GM13977 (cell line): ENCODE measurements around the gene MTARC2.

Experiments
- DNase-seq: peaks from one replicate; pipeline ENCODE4 v3.0.0; 2012; ENCODE audit warnings: low spot score
- in situ Hi-C: fragments of 300-500 bp; cut with MboI; formaldehyde crosslinking; loops from one replicate; pipeline ENCODE4 v1.12.0; 2022; ENCODE audit warnings: low sequenced_read_pairs, low pct_unique_long_range_greater_than_20kb, mixed read lengths, inconsistent platforms; ENCODE audit not compliant: unreplicated experiment
- TF ChIP-seq, protein P1 (sequence below): IDR thresholded peaks from 2 replicates; pipeline ENCODE4 v1.5.1; 2012; ENCODE audit warnings: mild to moderate bottlenecking, control low read depth; ENCODE audit not compliant: insufficient read depth; ENCODE audit errors: extremely low read depth, missing control alignments

Gene MTARC2

DNA sequence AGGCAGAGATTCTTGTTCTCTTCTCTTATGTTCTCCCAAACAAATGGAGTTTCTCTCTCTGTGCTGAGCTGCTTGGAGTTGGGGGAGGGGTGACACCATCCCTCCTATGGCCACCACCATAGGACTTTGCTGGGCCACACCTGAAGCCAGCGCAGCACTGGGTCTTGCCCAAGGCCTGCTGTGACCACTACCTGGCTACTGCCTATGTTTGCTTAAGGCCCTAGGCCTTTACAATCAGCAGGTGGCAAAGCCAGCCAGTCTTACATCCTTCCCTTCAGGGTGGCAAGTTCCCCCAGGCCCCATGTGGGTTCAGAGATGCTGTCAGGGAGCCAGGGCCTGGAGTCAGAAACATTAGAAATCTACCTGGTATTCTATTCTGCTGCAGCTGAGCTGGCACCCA, 6.3 kb upstream of the MTARC2 start:
- TF ChIP-seq, protein P1, sequence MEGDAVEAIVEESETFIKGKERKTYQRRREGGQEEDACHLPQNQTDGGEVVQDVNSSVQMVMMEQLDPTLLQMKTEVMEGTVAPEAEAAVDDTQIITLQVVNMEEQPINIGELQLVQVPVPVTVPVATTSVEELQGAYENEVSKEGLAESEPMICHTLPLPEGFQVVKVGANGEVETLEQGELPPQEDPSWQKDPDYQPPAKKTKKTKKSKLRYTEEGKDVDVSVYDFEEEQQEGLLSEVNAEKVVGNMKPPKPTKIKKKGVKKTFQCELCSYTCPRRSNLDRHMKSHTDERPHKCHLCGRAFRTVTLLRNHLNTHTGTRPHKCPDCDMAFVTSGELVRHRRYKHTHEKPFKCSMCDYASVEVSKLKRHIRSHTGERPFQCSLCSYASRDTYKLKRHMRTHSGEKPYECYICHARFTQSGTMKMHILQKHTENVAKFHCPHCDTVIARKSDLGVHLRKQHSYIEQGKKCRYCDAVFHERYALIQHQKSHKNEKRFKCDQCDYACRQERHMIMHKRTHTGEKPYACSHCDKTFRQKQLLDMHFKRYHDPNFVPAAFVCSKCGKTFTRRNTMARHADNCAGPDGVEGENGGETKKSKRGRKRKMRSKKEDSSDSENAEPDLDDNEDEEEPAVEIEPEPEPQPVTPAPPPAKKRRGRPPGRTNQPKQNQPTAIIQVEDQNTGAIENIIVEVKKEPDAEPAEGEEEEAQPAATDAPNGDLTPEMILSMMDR, result no peak
- DNase-seq, result no peak
- in situ Hi-C loops, result loop anchor here (25.0 kb wide), 1 partner anchor 455 kb away; no protein-coding TSS in a partner anchor

DNA sequence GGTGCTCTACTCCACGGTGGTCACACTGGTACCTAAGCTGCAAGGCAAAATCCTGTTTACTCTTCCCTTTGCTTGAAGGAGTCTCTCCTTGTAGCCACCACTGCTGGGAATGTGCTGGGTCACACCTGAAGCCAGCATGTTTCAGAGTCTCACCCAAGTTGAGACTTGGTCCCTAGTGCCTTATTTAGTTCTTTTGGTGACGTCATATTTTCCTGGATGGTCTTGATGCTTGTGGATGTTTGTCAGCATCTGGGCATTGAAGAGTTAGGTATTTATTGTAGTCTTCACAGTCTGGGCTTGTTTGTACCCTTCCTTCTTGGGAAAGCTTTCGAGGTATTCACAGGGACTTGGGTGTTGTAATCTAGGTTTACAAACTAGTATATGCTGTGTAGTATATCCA, 5.6 kb upstream of the MTARC2 start:
- in situ Hi-C loops, result loop anchor here (25.0 kb wide), 1 partner anchor 455 kb away; no protein-coding TSS in a partner anchor
- no peak for DNase-seq
- TF ChIP-seq, protein P1, result no peak

DNA sequence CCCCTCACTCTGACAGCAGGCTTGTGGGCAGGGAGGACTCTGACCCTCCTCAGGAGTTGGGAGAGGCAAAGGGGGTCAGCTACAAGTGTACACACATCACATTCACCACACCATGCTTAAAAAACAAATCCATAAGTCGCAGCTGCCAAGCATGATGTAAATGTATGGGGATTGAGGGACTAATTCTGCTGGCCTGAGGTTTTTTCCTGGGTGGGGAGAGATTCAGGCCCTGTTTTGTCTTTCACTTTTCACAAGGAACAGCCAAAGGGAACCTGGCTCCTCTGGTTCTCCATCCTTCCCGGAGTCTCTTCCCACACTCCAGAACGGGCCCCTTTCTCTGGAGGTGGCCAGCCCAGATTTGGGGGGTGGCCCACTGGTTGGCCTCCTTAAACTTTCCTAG, 1.3 kb upstream of the MTARC2 start:
- in situ Hi-C loops, result loop anchor here (25.0 kb wide), 1 partner anchor 460 kb away; no protein-coding TSS in a partner anchor
- TF ChIP-seq, protein P1, result no peak
- DNase-seq, result no peak

DNA sequence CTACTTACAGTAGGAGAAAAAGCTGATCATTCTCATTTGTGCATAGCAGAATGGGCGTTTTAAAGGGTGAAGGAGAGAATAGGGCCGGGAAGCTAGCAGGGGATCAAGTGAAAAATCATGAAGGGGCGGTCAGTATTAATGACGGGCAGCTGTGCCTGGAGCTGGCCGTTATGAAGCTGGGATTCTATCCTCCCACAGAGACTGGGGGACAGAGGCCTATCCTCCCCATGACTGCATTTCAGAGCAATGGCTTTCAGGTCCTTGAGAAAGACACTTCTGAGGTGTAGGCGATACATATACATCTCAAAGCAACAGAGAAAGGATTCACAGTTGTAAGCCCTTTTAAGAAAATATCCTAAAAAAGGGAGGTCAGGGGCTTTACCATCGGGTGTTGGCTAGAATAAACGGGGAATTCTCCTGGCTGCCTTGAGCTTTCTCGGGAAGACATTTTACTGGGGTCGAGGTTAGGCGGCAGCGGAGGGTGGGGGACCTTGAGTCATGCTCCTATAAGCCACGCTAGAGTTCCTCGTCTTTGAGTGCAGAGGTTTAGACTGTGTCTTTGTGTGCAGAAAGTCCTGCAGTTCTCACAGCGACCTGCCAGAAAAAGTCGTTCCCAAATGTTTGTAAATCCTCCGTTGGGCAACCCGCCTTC, 559 bp upstream of the MTARC2 start:
- DNase-seq, result no peak

DNA sequence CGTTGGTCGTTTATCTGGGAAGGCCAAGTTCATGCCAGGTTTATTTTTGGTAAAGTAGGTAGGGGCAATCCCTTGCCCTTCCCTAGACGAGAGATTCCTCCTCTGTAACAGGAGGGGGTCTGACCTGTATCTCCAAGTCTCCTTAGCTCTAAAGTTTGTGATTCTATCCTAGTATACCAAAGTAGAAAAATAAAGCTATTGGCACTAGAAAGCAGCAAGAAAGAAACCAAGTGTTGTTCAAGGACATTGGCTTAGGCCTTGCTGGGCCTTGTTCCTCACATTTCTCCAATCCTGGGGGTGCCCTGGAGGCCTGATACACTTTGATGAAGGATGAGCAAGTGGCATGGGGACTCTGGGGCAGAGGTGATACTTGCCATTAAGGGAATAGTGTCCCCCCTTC, 814 bp downstream of the MTARC2 start:
- in situ Hi-C loops, result loop anchor here (25.0 kb wide), 1 partner anchor 462 kb away; no protein-coding TSS in a partner anchor
- DNase-seq, result no peak
- TF ChIP-seq, protein P1, result no peak

More for the DNA sequence above, 559 bp upstream of the MTARC2 start:
- in situ Hi-C loops, result loop anchor here (25.0 kb wide), 1 partner anchor 460 kb away; no protein-coding TSS in a partner anchor
- TF ChIP-seq, protein P1, result no peak

DNA sequence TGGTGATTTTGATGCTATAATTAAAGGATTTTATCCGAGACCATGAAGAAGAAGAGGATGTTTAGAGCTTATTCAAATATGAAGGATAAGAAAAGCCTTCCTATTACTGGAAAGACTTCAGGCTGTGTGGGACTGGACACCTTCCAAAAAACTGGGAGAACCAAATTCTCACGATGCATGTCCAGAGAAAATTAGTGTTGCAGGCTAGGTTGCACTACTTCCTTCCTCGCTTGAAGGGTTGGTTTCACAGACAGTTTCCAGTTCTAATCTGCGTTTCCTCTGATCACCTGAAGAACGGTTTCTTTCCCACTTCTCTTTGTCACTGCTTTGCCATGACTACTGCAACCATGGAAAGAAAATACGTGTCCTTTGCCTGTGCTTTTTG, 2.0 kb downstream of the MTARC2 start:
- in situ Hi-C loops, result no loop called here
- no peak for DNase-seq
- TF ChIP-seq, protein P1, result no peak

DNA sequence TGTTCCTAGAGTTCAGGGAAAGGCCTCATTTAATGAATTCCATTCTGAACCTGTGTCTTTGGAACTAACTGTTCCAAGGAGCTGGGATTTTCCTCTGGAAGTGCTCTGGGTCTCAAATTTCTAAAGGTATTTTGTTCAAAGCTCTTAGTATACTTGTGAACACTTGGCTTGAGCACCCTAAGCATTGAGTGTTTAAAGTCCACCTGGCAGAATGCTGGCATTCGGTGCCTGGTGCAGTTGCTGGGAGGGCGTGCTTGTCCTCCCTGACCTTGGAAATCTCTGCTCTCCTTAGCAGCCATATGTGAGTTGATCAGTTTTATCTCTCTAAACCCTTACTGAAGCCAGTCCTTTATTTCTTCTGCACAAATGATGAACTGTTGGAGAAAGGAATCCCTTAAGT, 3.0 kb downstream of the MTARC2 start:
- in situ Hi-C loops, result no loop called here
- no peak for DNase-seq
- TF ChIP-seq, protein P1, result no peak
